ENCODE data around the gene MOB3B. TPM values are rescaled to one million over a fixed set of nuclear protein-coding genes. Genes with fewer than 3 reads are reported as not detected.

MOB3B gene
- total RNA-seq, 2 experiments from 2014 or later: 1.3 TPM

- no peak overlapping the region for H3K4me3 Mint-ChIP-seq
- H3K4me1 Mint-ChIP-seq: peaks cover 15% of the 10 kb centered on the region
- no peaks in the 10 kb centered on the region for H3K36me3 Mint-ChIP-seq
- no peaks in the 10 kb centered on the region for H3K27me3 Mint-ChIP-seq
- H3K27ac Mint-ChIP-seq: peak overlapping the region; percentile 23
- no peak for DNase-seq
- no peaks in the 10 kb centered on the region for H3K9me3 Mint-ChIP-seq
Measured at GRCh38 chr9:27440888-27441740, 88.5 kb downstream of the MOB3B start.

- H3K27me3 Mint-ChIP-seq: no peaks in the 10 kb centered on the region
- no peak overlapping the region for H3K27ac Mint-ChIP-seq
- no peak for DNase-seq
- no peaks in the 10 kb centered on the region for H3K36me3 Mint-ChIP-seq
- no peaks in the 10 kb centered on the region for H3K9me3 Mint-ChIP-seq
- H3K4me3 Mint-ChIP-seq: no peak overlapping the region
- H3K4me1 Mint-ChIP-seq: peaks cover 13% of the 10 kb centered on the region
Measured at GRCh38 chr9:27438522-27438921, 91.1 kb downstream of the MOB3B start.

- peaks cover 13% of the 10 kb centered on the region for H3K4me1 Mint-ChIP-seq
- H3K27me3 Mint-ChIP-seq: no peaks in the 10 kb centered on the region
- DNase-seq: no peak
- H3K27ac Mint-ChIP-seq: no peak overlapping the region
- H3K36me3 Mint-ChIP-seq: no peaks in the 10 kb centered on the region
- H3K4me3 Mint-ChIP-seq: no peak overlapping the region
- no peaks in the 10 kb centered on the region for H3K9me3 Mint-ChIP-seq
Measured at GRCh38 chr9:27437652-27438373, 91.8 kb downstream of the MOB3B start.

- H3K27ac Mint-ChIP-seq: no peak overlapping the region
- peaks cover 13% of the 10 kb centered on the region for H3K4me1 Mint-ChIP-seq
- no peak for DNase-seq
- no peaks in the 10 kb centered on the region for H3K9me3 Mint-ChIP-seq
- H3K27me3 Mint-ChIP-seq: no peaks in the 10 kb centered on the region
- no peak overlapping the region for H3K4me3 Mint-ChIP-seq
- H3K36me3 Mint-ChIP-seq: no peaks in the 10 kb centered on the region
Measured at GRCh38 chr9:27436234-27436633, 93.4 kb downstream of the MOB3B start.

- peaks cover 4% of the 10 kb centered on the region for H3K4me1 Mint-ChIP-seq
- no peak for DNase-seq
- no peak overlapping the region for H3K4me3 Mint-ChIP-seq
- no peak overlapping the region for H3K27ac Mint-ChIP-seq
- no peaks in the 10 kb centered on the region for H3K27me3 Mint-ChIP-seq
- H3K36me3 Mint-ChIP-seq: no peaks in the 10 kb centered on the region
- H3K9me3 Mint-ChIP-seq: no peaks in the 10 kb centered on the region
Measured at GRCh38 chr9:27433631-27434325, 95.8 kb downstream of the MOB3B start.

- Mint-ChIP-seq H3K4me1 (peaks cover 4% of the 10 kb centered on the region), H3K4me3 (no peak overlapping the region), H3K9me3 (no peaks in the 10 kb centered on the region), H3K27me3 (no peaks in the 10 kb centered on the region), H3K27ac (no peak overlapping the region), H3K36me3 (no peaks in the 10 kb centered on the region)
- no peak for DNase-seq
Measured at GRCh38 chr9:27432308-27432707, 97.3 kb downstream of the MOB3B start.

GRCh38 chr9:27431543-27432147, 98.0 kb downstream of the MOB3B start:
- Mint-ChIP-seq H3K36me3 (no peaks in the 10 kb centered on the region), H3K27ac (no peak overlapping the region), H3K27me3 (no peaks in the 10 kb centered on the region), H3K9me3 (no peaks in the 10 kb centered on the region), H3K4me3 (no peak overlapping the region), H3K4me1 (peaks cover 4% of the 10 kb centered on the region)
- no peak for DNase-seq

GRCh38 chr9:27430750-27431535, 98.7 kb downstream of the MOB3B start:
- DNase-seq: no peak
- Mint-ChIP-seq H3K4me1 (peaks cover 4% of the 10 kb centered on the region), H3K9me3 (no peaks in the 10 kb centered on the region), H3K4me3 (no peak overlapping the region), H3K36me3 (no peaks in the 10 kb centered on the region), H3K27me3 (no peaks in the 10 kb centered on the region), H3K27ac (no peak overlapping the region)

- Mint-ChIP-seq H3K4me1 (peaks cover 4% of the 10 kb centered on the region), H3K27ac (no peak overlapping the region), H3K27me3 (no peaks in the 10 kb centered on the region), H3K36me3 (no peaks in the 10 kb centered on the region), H3K4me3 (no peak overlapping the region), H3K9me3 (no peaks in the 10 kb centered on the region)
- no peak for DNase-seq
Measured at GRCh38 chr9:27429917-27430316, 99.7 kb downstream of the MOB3B start.

GRCh38 chr9:27429436-27429835, 100.2 kb downstream of the MOB3B start:
- H3K4me1 Mint-ChIP-seq: peaks cover 4% of the 10 kb centered on the region
- H3K4me3 Mint-ChIP-seq: no peak overlapping the region
- no peaks in the 10 kb centered on the region for H3K9me3 Mint-ChIP-seq
- no peaks in the 10 kb centered on the region for H3K36me3 Mint-ChIP-seq
- no peak overlapping the region for H3K27ac Mint-ChIP-seq
- H3K27me3 Mint-ChIP-seq: no peaks in the 10 kb centered on the region
- DNase-seq: no peak

- no peaks in the 10 kb centered on the region for H3K36me3 Mint-ChIP-seq
Measured at GRCh38 chr9:27428551-27428950, 101.1 kb downstream of the MOB3B start.

GRCh38 chr9:27427272-27427643, 102.4 kb downstream of the MOB3B start:
- H3K36me3 Mint-ChIP-seq: no peaks in the 10 kb centered on the region
- H3K4me1 Mint-ChIP-seq: peaks cover under 1% of the 10 kb centered on the region
- no peak overlapping the region for H3K27ac Mint-ChIP-seq
- no peak for DNase-seq
- no peak overlapping the region for H3K4me3 Mint-ChIP-seq
- H3K9me3 Mint-ChIP-seq: no peaks in the 10 kb centered on the region
- no peaks in the 10 kb centered on the region for H3K27me3 Mint-ChIP-seq

More at GRCh38 chr9:27428551-27428950, 101.1 kb downstream of the MOB3B start:
- no peaks in the 10 kb centered on the region for H3K27me3 Mint-ChIP-seq
- H3K4me3 Mint-ChIP-seq: no peak overlapping the region
- no peak for DNase-seq
- no peak overlapping the region for H3K27ac Mint-ChIP-seq
- peaks cover 4% of the 10 kb centered on the region for H3K4me1 Mint-ChIP-seq
- H3K9me3 Mint-ChIP-seq: no peaks in the 10 kb centered on the region

- Mint-ChIP-seq H3K4me1 (no peaks in the 10 kb centered on the region), H3K36me3 (no peaks in the 10 kb centered on the region), H3K9me3 (no peaks in the 10 kb centered on the region), H3K27ac (no peak overlapping the region), H3K4me3 (no peak overlapping the region), H3K27me3 (no peaks in the 10 kb centered on the region)
- DNase-seq: no peak
Measured at GRCh38 chr9:27426511-27427271, 102.9 kb downstream of the MOB3B start.

Data from activated naive CD8-positive, alpha-beta T cell treated with anti-CD3 and anti-CD28 coated beads for 36 hours (primary cell).